ENCODE measurements around the gene CC2D2B.
"Not testable (repeated sequence)": the region's sequence is repeated elsewhere in the genome, so short reads cannot be mapped to it uniquely, and the experiment has no call there.

Gene CC2D2B

DNA sequence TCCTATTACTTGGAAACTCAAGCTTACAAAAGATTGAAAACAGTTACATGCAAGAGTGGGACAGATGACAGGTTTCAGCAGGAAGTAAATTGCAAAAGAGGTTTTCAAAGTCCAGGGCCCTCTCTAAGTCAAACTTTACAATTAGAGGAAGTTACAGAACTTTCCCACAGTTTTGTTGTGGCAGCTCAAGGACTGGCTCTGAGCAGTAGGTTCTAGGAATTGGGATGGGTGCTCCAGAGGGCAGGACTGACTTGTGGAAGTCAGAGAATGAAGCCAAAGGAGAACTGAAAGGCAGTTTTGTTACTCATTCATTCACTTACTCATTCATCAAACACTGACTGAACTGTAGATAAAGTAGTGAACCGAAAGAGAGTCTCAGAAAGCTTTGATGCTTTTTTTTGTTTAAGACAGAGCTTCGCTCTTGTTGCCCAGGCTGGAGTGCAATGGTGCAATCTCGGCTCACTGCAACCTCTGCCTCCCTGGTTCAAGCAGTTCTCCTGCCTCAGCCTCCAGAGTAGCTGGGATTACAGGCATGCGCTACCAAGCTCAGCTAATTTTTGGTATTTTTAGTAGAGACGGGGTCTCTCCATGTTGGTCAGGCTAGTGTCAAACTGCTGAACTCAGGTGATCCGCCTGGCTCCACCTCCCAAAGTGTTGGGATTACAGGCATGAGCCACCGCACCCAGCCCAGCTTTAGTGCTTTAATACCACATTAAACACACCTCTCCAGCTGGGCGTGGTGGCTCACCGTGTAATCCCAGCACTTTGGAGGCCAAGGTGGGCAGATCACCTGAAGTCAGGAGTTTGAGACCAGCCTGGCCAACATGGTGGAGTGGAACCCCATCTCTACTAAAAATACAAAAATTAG lies 68.8 kb downstream of the CC2D2B start:
- H3K9me3 Mint-ChIP-seq = no peaks in the 10 kb centered on the region
- H3K4me1 Mint-ChIP-seq = no peaks in the 10 kb centered on the region
- H3K27me3 Mint-ChIP-seq (ENCODE audit: low read depth) = no peaks in the 10 kb centered on the region
- H3K36me3 Mint-ChIP-seq (ENCODE audit: low read depth) = no peaks in the 10 kb centered on the region
- no peak overlapping the region for H3K27ac Mint-ChIP-seq
- TF ChIP-seq, protein P1, sequence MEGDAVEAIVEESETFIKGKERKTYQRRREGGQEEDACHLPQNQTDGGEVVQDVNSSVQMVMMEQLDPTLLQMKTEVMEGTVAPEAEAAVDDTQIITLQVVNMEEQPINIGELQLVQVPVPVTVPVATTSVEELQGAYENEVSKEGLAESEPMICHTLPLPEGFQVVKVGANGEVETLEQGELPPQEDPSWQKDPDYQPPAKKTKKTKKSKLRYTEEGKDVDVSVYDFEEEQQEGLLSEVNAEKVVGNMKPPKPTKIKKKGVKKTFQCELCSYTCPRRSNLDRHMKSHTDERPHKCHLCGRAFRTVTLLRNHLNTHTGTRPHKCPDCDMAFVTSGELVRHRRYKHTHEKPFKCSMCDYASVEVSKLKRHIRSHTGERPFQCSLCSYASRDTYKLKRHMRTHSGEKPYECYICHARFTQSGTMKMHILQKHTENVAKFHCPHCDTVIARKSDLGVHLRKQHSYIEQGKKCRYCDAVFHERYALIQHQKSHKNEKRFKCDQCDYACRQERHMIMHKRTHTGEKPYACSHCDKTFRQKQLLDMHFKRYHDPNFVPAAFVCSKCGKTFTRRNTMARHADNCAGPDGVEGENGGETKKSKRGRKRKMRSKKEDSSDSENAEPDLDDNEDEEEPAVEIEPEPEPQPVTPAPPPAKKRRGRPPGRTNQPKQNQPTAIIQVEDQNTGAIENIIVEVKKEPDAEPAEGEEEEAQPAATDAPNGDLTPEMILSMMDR (IDR thresholded peaks at IDR 0.05; ENCODE audit: unreplicated experiment in 3 of 3) = no peak
- H3K4me3 Mint-ChIP-seq = no peak overlapping the region

DNA sequence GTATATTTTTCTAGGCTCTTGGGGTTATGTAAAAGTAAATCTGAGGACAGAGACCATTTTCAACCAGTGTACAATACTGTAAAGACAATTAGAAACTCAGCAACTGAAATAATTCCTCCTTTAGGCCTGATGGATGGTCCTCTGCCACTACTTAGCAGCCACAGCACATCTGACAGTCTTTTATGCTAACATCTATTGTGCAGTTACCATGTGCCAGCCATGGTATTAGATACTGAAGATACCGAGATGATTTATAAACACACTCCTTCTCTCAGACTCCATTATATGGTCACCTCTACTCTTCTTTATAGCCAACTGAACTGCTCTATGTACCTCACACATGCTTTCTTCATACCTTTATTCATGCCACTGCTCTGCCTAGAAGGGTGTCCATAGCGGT lies 74.4 kb downstream of the CC2D2B start:
- H3K4me3 Mint-ChIP-seq = no peak overlapping the region
- peaks cover 3% of the 10 kb centered on the region for H3K27me3 Mint-ChIP-seq (ENCODE audit: low read depth)
- TF ChIP-seq, protein P1 (IDR thresholded peaks at IDR 0.05; ENCODE audit: unreplicated experiment in 3 of 3) = no peak
- no peaks in the 10 kb centered on the region for H3K9me3 Mint-ChIP-seq
- H3K4me1 Mint-ChIP-seq = no peaks in the 10 kb centered on the region
- H3K27ac Mint-ChIP-seq = no peak overlapping the region
- no peaks in the 10 kb centered on the region for H3K36me3 Mint-ChIP-seq (ENCODE audit: low read depth)

DNA sequence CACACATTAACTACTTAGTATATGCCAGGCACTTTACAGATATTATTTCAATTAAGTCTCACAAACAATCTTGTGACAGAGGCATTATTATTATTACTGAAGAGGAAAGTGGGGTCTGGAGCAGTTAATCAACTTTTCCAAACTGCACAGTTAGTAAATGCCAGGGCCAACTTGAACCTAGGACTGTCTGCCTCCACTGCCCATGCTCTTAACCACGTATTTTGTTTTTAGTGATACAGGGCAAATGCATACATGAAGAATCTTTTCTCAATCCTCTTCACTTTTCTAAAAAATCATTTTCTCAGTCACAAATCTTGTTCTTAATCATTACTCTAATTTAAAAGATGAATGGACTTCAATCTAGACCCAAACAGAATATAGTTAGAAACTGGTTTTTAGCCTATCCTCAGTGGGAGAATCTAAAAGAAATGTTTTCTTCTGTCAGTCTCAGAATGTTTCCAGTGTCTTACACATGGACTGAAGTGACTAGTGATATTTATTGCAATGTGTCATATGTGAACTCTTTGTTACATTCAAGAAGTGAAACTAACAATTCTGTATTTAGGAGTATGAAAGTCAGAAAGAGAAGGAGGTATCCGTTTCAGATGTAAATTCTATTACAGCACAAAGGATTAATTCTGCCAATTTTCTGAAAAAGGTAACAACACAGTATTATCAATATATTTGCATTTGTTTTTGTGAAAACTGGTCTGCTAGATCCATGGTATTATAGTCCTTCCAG lies 80.1 kb downstream of the CC2D2B start:
- Mint-ChIP-seq H3K4me1 (no peaks in the 10 kb centered on the region), H3K27ac (no peak overlapping the region), H3K36me3 (ENCODE audit: low read depth) (no peaks in the 10 kb centered on the region), H3K9me3 (no peaks in the 10 kb centered on the region), H3K27me3 (ENCODE audit: low read depth) (peaks cover 3% of the 10 kb centered on the region), H3K4me3 (no peak overlapping the region)
- TF ChIP-seq, protein P1 (IDR thresholded peaks at IDR 0.05; ENCODE audit: unreplicated experiment in 3 of 3) = no peak

DNA sequence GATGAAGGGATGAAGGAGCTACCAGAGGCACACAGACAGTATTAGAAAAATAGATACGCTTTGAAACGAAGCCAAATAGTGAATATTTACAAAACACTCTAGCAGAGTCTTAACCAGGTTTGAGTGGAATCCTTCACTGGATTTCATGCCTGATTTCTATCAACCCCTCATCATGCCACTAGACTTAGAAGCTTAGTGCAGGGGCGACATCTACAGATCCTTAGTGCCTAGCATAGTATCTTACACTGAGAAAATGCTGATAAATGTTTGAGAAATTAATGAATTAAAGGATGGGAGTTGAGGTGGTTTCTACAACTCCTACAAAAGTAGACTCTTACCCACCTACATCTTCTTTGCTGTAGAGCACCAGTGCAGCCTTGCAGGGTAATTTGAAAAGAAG lies 80.9 kb downstream of the CC2D2B start:
- Mint-ChIP-seq H3K4me3 (no peak overlapping the region), H3K9me3 (no peaks in the 10 kb centered on the region), H3K27me3 (ENCODE audit: low read depth) (peaks cover 3% of the 10 kb centered on the region), H3K4me1 (no peaks in the 10 kb centered on the region), H3K27ac (no peak overlapping the region), H3K36me3 (ENCODE audit: low read depth) (no peaks in the 10 kb centered on the region)
- TF ChIP-seq, protein P1 (IDR thresholded peaks at IDR 0.05; ENCODE audit: unreplicated experiment in 3 of 3) = no peak

DNA sequence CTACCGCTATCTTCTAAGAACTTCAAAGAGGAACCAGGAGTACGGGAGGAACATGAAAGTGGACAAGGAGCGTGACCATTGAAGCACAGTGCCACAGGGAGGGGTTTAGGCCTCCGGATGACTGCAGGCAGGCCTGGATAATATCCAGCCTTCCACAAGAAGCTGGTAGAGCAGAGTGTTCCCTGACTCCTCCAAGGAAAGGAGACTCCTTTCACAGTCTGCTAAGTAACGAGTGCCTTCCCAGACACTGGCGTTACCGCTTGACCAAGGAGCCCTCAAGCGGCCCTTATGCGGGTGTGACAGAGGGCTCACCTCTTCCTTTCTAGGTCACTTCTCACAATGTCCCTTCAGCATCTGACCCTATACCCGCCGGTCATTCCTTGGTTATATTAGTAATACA lies 86.6 kb downstream of the CC2D2B start:
- not testable (repeated sequence) for H3K4me1 Mint-ChIP-seq; H3K27me3 Mint-ChIP-seq (ENCODE audit: low read depth); H3K27ac Mint-ChIP-seq; H3K9me3 Mint-ChIP-seq; H3K4me3 Mint-ChIP-seq; H3K36me3 Mint-ChIP-seq (ENCODE audit: low read depth)

DNA sequence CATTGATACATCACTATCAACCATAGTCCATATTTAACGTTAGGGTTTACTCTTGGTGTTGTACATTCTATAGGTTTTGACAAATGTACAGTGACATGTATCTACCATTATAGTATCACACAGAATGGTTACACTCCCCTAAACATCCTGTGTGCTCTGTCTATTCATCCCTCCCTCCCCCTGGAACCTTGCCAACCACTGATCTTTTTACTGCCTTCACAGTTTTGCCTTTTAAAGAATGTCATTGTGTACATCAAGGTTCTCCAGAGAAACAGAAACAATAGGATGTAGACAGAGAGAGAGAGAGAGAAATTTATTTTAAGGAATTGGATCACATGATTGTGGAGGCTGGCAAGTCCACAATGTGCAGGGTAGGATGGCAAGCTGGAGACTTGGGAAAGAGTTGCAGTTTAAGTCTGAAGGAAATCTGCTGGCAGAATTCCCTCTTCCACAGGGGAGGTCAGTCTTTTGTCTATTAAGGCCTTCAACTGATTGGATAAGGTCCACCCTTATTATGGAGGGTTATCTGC lies 90.5 kb downstream of the CC2D2B start:
- TF ChIP-seq, protein P1 (IDR thresholded peaks at IDR 0.05; ENCODE audit: unreplicated experiment in 3 of 3) = no peak
- H3K27me3 Mint-ChIP-seq (ENCODE audit: low read depth) = no peaks in the 10 kb centered on the region
- no peaks in the 10 kb centered on the region for H3K4me1 Mint-ChIP-seq
- no peaks in the 10 kb centered on the region for H3K36me3 Mint-ChIP-seq (ENCODE audit: low read depth)
- H3K9me3 Mint-ChIP-seq = no peaks in the 10 kb centered on the region
- H3K4me3 Mint-ChIP-seq = no peak overlapping the region
- no peak overlapping the region for H3K27ac Mint-ChIP-seq
